HG02642 (cell line): ENCODE results near the gene LYG2.
"Not testable (repeated sequence)": the region's sequence is repeated elsewhere in the genome, so short reads cannot be mapped to it uniquely, and the experiment has no call there.

Experiments
- ATAC-seq: cut with Tn5 transposase; IDR thresholded peaks from one replicate; pipeline ENCODE4 v1.9.1; 2021; ENCODE audit warnings: mild to moderate bottlenecking; ENCODE audit not compliant: unreplicated experiment, poor library complexity

LYG2 gene

GRCh38 chr2:99255491-99256318, at the start of gene LYG2:
LYG2 (minus strand) TSS chr2:99255666; CDS start chr2:99254260, 1,406 bp downstream.
- ATAC-seq: no peak

GRCh38 chr2:99301097-99301496, 45.6 kb upstream of the LYG2 start, which contains the start of gene LYG1:
LYG1 (minus strand) TSS chr2:99301197; CDS start chr2:99295670, 5,527 bp downstream.
- ATAC-seq: not testable (repeated sequence)

- no peak for ATAC-seq
Measured at GRCh38 chr2:99299580-99299979, 44.1 kb upstream of the LYG2 start.

- ATAC-seq: no peak
Measured at GRCh38 chr2:99297994-99298393, 42.5 kb upstream of the LYG2 start.

GRCh38 chr2:99285526-99285925, 30.1 kb upstream of the LYG2 start:
- no peak for ATAC-seq

GRCh38 chr2:99279969-99280695, 24.7 kb upstream of the LYG2 start:
- ATAC-seq: no peak

- ATAC-seq: no peak
Measured at GRCh38 chr2:99278793-99279291, 23.4 kb upstream of the LYG2 start.

- not testable (repeated sequence) for ATAC-seq
Measured at GRCh38 chr2:99278195-99278765, 22.8 kb upstream of the LYG2 start.

- no peak for ATAC-seq
Measured at GRCh38 chr2:99275882-99276281, 20.4 kb upstream of the LYG2 start.

GRCh38 chr2:99261242-99261641, 5.8 kb upstream of the LYG2 start:
- ATAC-seq: no peak

GRCh38 chr2:99260184-99260583, 4.7 kb upstream of the LYG2 start:
- ATAC-seq: no peak

GRCh38 chr2:99259465-99259864, 4.0 kb upstream of the LYG2 start:
- no peak for ATAC-seq

- no peak for ATAC-seq
Measured at GRCh38 chr2:99256677-99257076, 1.2 kb upstream of the LYG2 start.

- ATAC-seq: no peak
Measured at GRCh38 chr2:99249951-99250350, 5.5 kb downstream of the LYG2 start.

GRCh38 chr2:99242151-99242550, 13.3 kb downstream of the LYG2 start:
- no peak for ATAC-seq

GRCh38 chr2:99240431-99240830, 15.0 kb downstream of the LYG2 start:
- ATAC-seq: no peak

- no peak for ATAC-seq
Measured at GRCh38 chr2:99238599-99238998, 16.9 kb downstream of the LYG2 start.

GRCh38 chr2:99233177-99233576, 22.3 kb downstream of the LYG2 start:
- ATAC-seq: not testable (repeated sequence)

GRCh38 chr2:99217929-99218501, 37.5 kb downstream of the LYG2 start:
- no peak for ATAC-seq

GRCh38 chr2:99216096-99216495, 39.4 kb downstream of the LYG2 start:
- ATAC-seq: no peak

GRCh38 chr2:99205491-99205890, 50.0 kb downstream of the LYG2 start:
- no peak for ATAC-seq
